ENCODE results near the gene SH3RF3. TPM values are rescaled to one million over a fixed set of nuclear protein-coding genes. Genes with fewer than 3 reads are reported as not detected.

SH3RF3 gene
- total and polyA plus RNA-seq, 9 of the 15 experiments (the other 6 are each of a cell fraction or from before 2014, with no cell fraction given), result 0.02 TPM; not detected in 8

DNA sequence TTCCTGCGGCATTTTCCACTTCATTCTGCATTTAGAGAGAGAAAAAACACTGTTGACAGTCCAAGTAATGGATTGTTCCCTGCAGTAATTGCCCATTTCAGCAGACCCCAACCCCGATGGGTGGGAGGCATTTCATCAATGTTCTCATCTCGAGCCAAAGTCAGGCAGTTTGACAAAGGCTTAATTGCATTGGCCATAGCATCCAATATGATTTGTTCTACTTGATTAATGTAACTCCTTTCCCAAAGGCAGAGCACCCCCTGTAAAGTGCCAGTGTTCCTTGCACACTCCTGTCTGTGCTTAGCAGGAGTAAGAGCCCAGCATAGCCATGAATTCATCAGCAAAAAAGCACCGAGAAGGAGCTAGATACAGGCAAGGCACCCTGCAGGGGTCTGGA lies 310.4 kb downstream of the SH3RF3 start:
- ChIA-PET CTCF (ENCODE audit: low intra/inter-chr PET ratio) (no interaction called here), POLR2A (interaction anchor here (0.6 kb wide), 1 partner anchor 86 kb away, joined by 4 read pairs; no protein-coding TSS in a partner anchor)
- in situ Hi-C loops (cut with MboI) (no loop called here), intact Hi-C loops (cut with micrococcal nuclease) (no loop called here)
- Histone ChIP-seq H3K36me3 (ENCODE audit: control insufficient read depth, insufficient read depth, low read length) (no peaks in the 10 kb centered on the region), H3K4me2 (ENCODE audit: insufficient read depth, low read length) (no peak overlapping the region), H3K9me1 (ENCODE audit: control insufficient read depth, insufficient read depth, low read length) (no peaks in the 10 kb centered on the region), H3K27me3 (ENCODE audit: control insufficient read depth in 2 of 2, insufficient read depth in 2 of 2, low read length in 2 of 2) (peaks cover 2 to 27% of the 10 kb centered on the region in 2 experiments; a peak in 3 of 5 replicates), H2AFZ (ENCODE audit: low read depth, low read length) (no peak overlapping the region), H3K4me1 (replicated peaks in 1 of 2; ENCODE audit: control insufficient read depth in 2 of 2, insufficient read depth in 2 of 2, low read length in 2 of 2) (no peaks in the 10 kb centered on the region), H4K20me1 (replicated peaks; ENCODE audit: control insufficient read depth, insufficient read depth, low read length) (no peaks in the 10 kb centered on the region), H3K9me3 (replicated peaks; ENCODE audit: control insufficient read depth, insufficient read depth, low read depth, low read length) (no peaks in the 10 kb centered on the region; the same call in 1 of the 2 replicates), H3K27ac (ENCODE audit: extremely low read depth, low read depth, low read length) (no peak overlapping the region), H3K4me3 (no peak overlapping the region), H3K79me2 (ENCODE audit: control insufficient read depth, insufficient read depth, low read length) (no peaks in the 10 kb centered on the region), H3K9ac (ENCODE audit: insufficient read depth in 1 of 2, low read depth in 2 of 2, low read length in 2 of 2) (no peak overlapping the region)
- DNase-seq (ENCODE audit: extremely low read depth in 1 of 4, low spot score in 3 of 4) (no peak), ATAC-seq (no peak), FAIRE-seq (no peak)
- BruUV-seq (replicated peaks), result no TSS peak
- WGBS (ENCODE audit: insufficient coverage, low coverage, missing lambda C conversion rate), result 0% methylated on average over 4 of the region's 4 CpGs
- TF ChIP-seq, protein P1, sequence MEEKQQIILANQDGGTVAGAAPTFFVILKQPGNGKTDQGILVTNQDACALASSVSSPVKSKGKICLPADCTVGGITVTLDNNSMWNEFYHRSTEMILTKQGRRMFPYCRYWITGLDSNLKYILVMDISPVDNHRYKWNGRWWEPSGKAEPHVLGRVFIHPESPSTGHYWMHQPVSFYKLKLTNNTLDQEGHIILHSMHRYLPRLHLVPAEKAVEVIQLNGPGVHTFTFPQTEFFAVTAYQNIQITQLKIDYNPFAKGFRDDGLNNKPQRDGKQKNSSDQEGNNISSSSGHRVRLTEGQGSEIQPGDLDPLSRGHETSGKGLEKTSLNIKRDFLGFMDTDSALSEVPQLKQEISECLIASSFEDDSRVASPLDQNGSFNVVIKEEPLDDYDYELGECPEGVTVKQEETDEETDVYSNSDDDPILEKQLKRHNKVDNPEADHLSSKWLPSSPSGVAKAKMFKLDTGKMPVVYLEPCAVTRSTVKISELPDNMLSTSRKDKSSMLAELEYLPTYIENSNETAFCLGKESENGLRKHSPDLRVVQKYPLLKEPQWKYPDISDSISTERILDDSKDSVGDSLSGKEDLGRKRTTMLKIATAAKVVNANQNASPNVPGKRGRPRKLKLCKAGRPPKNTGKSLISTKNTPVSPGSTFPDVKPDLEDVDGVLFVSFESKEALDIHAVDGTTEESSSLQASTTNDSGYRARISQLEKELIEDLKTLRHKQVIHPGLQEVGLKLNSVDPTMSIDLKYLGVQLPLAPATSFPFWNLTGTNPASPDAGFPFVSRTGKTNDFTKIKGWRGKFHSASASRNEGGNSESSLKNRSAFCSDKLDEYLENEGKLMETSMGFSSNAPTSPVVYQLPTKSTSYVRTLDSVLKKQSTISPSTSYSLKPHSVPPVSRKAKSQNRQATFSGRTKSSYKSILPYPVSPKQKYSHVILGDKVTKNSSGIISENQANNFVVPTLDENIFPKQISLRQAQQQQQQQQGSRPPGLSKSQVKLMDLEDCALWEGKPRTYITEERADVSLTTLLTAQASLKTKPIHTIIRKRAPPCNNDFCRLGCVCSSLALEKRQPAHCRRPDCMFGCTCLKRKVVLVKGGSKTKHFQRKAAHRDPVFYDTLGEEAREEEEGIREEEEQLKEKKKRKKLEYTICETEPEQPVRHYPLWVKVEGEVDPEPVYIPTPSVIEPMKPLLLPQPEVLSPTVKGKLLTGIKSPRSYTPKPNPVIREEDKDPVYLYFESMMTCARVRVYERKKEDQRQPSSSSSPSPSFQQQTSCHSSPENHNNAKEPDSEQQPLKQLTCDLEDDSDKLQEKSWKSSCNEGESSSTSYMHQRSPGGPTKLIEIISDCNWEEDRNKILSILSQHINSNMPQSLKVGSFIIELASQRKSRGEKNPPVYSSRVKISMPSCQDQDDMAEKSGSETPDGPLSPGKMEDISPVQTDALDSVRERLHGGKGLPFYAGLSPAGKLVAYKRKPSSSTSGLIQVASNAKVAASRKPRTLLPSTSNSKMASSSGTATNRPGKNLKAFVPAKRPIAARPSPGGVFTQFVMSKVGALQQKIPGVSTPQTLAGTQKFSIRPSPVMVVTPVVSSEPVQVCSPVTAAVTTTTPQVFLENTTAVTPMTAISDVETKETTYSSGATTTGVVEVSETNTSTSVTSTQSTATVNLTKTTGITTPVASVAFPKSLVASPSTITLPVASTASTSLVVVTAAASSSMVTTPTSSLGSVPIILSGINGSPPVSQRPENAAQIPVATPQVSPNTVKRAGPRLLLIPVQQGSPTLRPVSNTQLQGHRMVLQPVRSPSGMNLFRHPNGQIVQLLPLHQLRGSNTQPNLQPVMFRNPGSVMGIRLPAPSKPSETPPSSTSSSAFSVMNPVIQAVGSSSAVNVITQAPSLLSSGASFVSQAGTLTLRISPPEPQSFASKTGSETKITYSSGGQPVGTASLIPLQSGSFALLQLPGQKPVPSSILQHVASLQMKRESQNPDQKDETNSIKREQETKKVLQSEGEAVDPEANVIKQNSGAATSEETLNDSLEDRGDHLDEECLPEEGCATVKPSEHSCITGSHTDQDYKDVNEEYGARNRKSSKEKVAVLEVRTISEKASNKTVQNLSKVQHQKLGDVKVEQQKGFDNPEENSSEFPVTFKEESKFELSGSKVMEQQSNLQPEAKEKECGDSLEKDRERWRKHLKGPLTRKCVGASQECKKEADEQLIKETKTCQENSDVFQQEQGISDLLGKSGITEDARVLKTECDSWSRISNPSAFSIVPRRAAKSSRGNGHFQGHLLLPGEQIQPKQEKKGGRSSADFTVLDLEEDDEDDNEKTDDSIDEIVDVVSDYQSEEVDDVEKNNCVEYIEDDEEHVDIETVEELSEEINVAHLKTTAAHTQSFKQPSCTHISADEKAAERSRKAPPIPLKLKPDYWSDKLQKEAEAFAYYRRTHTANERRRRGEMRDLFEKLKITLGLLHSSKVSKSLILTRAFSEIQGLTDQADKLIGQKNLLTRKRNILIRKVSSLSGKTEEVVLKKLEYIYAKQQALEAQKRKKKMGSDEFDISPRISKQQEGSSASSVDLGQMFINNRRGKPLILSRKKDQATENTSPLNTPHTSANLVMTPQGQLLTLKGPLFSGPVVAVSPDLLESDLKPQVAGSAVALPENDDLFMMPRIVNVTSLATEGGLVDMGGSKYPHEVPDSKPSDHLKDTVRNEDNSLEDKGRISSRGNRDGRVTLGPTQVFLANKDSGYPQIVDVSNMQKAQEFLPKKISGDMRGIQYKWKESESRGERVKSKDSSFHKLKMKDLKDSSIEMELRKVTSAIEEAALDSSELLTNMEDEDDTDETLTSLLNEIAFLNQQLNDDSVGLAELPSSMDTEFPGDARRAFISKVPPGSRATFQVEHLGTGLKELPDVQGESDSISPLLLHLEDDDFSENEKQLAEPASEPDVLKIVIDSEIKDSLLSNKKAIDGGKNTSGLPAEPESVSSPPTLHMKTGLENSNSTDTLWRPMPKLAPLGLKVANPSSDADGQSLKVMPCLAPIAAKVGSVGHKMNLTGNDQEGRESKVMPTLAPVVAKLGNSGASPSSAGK (IDR thresholded peaks at IDR 0.05), result no peak
